ENCODE measurements around the gene SMAD6.

SMAD6 gene

GRCh38 chr15:66721501-66721937 is 19.5 kb downstream of the SMAD6 start:
- no peak for DNase-seq (ENCODE audit: low read depth)

- DNase-seq (ENCODE audit: low read depth): no peak
Measured at GRCh38 chr15:66721954-66722353, 19.9 kb downstream of the SMAD6 start.

DNA sequence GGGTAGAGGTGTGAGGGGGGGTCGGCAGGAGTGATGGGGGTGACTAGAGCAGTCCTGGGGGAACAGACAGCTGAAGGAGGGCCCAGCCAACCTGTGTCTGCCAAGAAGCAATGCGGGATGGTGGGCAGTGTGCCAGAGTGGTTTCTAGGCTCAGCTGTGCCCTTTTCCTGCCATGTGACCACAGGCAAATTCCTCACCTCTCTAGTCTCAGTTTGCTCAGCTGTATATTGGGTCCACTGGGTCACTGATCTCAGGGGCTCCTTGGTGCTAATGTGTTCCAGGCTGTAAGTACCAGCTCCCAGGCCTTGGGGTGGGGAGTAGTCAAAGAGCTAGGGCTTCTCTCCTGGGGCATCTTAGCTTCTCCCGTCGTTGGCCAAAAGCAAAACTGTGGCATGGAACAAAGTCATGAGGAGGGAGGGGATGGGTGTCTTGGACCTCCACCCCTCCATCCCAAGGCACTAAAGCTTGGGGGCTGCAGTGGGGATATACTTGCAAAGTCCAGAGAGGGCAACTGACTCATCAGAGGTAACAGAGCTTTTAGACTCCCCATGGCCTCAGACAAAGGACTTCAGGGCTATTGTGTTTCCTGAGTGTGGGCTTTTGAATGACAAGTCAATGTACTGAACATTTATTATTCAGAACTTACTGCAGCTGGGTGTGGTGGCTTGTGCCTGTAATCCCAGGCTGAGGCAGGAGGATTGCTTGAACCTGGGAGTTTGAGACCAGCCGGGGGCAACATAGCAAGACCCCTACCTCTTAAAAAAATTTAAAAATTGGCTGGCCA is 20.9 kb downstream of the SMAD6 start:
- DNase-seq (ENCODE audit: low read depth): no peak

DNA sequence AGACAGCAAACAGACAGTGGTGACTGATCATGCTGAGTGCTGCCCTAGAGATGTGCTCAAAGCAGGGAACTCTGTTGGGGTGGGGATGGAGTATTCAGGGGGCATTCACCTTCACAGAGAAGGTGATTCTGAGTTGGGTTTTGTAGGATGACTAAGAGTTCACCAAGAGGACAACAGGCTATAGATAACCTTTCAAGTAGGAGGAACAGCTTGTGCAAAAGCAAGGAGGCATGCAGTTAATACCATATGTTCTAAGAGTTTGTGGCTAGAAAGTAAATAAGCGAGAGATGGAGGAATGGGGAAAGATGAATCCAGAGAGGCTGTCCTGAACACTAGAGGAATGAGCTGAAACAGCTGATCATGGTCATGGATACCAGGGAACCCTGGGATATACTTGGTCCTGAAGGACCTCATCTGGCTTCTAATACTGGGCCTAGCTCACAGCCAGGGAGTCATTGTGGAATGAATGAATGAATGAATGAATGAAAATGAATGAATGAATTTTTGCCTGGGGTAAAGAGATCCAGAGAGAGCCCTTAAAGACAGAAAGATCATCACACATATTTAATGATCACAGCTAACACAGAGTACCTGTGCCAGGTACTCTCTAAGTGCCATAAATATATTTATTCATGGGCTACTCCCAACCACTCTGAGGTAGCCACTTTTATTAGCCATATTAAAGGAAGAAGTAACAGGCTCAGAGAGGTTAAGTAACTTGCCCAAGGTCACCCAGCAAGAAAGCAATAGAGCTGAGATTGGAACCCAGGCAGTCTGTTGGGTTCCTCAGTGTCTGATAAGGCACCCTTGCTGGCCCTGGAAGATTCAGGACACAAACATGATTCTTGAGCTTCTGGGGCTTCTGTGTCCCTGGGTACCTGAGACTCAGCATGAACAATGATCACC is 22.0 kb downstream of the SMAD6 start:
- DNase-seq (ENCODE audit: low read depth): no peak

DNA sequence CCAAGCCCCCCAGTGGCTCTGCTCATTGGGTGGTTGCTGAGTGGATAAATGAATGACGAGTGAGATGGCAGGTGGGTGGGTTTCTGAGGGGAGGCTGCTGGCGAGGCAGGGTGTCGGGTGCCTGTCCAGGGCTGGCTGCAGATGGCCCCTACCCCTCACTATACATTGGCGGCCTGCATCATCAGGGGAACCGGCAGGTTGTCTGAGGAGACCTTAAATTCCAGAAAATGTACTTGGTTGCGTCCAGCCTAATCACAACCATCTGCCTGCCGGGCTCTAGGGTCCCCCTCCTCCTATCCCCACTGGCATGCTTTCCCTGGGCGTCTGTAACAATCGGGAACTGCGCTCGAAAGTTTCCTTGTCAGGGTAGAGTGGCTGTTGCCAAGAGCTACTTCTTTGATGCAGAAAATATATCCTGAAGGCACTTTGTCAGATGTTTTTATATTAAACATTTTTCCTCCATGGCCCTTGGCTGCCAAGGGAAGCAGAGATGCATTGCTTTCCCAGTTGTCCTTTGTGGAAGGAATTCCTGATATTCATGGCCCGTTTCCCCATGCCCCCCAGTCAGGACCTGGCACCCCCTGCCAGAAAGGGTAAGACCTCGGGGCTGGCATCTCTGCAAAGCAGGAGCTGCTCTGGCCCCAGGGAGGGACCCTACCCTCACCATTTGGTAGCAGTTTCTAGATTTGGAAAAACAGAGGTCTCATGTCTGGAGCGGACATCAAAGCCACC is 22.9 kb downstream of the SMAD6 start:
- no peak for DNase-seq (ENCODE audit: low read depth)

GRCh38 chr15:66725464-66725785 is 23.4 kb downstream of the SMAD6 start:
- no peak for DNase-seq (ENCODE audit: low read depth)

- no peak for DNase-seq (ENCODE audit: low read depth)
Measured at GRCh38 chr15:66726386-66726785, 24.4 kb downstream of the SMAD6 start.

- DNase-seq (ENCODE audit: low read depth): no peak
Measured at GRCh38 chr15:66729331-66729951, 27.4 kb downstream of the SMAD6 start.

DNA sequence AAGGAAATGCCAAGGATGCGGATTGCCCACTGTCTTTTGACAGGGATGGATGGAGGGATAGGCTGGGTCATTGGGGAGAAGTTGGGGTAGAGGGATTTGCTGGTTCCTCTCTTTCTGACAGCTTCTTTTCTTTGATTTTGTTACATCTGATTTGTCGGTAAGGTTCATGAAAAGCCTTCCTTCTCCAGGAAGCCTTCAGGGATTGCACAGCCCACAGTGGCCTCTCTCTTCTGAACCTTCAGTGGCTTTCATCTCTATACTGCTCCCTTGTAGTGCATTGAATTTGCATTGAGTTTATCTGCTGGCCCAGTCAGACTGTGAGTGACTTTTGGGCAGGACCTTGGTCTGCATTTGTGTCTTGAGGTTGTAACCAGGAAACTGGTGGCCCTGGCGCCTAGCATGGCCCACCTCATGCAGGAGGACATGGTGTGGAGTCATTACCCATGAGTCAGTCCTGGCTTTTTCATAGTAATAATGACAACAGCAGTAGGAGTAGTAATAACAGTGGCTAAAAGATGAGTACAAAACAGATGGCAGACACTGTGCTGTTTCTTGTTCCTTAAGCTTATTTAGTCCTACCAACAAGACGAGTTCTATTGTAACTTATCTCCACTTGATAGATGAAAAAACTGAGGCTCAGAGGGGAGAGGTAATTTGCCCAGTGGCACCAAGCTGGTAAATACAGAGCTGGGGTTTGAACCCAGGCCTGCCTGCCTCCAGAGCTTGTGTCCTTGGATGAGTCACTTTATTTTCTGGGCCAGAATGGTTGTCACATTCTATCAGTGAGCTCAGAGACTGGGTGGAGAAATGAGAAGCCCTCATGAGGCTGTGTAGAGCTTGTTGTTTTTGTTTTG is 28.4 kb downstream of the SMAD6 start:
- DNase-seq (ENCODE audit: low read depth): no peak

DNA sequence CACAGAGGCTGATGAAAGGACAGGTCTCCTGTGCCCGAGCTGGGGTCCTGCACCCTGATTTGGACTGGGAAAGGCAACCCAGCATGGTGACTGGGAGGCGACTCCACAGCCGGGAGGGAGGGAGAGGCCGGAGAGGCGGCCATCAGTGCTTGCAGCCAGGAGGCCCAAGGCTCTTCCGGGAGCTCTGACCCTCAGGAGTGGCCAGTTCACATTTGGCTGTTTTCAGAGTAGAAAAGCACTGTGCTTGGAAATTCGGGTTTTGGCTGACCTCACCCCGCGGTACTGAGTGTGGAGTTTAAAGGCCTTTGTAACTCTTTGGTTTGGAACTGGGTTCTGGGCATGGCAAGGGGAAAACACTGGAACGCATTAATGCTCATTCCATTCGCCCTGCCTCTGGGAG is 31.9 kb downstream of the SMAD6 start:
- DNase-seq (ENCODE audit: low read depth): no peak

DNA sequence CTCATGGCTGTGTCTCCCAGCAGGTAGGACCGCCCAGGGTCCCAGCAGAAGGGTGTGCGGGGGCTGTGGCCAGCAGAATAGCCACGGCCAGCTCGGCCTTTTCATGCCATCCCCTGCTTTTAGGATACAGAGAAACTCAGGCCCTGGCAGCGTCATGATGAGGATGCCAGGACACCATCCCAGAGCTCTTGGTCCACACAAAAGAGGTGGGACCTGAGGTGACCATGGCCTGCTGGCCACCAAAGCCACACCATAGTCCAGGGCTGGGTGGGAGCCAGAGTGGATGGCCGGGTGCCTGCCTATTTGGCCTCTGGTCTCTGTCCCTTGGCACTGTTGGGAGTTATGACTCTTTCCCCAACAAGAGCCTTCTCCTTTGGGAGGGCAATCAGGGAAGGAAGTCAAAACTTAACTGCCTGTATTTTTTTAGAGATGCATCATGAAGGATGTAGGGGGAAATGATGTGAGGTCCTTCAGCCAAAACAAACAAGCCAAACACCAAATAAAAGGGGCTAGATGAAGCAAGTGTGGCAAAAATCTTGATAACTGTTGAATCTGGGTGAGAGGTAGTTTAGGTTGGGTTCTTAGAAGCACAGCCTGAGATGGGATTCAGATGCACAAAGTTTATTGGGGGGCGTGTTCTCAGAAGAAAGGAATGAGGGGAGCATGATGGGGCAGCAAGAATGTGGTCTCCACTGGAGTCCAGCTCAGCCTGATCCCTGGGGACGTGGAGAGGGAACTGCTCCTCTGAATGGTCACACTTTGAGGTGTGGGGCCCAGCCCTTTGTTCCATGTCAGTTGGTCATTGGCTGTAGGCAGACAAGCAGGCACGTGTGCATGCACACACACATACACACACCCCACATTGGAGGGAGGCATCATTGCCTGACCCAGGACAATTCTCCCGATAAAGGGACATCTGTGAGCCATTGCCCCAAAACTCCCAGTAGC is 33.2 kb downstream of the SMAD6 start:
- DNase-seq (ENCODE audit: low read depth): no peak

- no peak for DNase-seq (ENCODE audit: low read depth)
Measured at GRCh38 chr15:66735909-66736305, 33.9 kb downstream of the SMAD6 start.

DNA sequence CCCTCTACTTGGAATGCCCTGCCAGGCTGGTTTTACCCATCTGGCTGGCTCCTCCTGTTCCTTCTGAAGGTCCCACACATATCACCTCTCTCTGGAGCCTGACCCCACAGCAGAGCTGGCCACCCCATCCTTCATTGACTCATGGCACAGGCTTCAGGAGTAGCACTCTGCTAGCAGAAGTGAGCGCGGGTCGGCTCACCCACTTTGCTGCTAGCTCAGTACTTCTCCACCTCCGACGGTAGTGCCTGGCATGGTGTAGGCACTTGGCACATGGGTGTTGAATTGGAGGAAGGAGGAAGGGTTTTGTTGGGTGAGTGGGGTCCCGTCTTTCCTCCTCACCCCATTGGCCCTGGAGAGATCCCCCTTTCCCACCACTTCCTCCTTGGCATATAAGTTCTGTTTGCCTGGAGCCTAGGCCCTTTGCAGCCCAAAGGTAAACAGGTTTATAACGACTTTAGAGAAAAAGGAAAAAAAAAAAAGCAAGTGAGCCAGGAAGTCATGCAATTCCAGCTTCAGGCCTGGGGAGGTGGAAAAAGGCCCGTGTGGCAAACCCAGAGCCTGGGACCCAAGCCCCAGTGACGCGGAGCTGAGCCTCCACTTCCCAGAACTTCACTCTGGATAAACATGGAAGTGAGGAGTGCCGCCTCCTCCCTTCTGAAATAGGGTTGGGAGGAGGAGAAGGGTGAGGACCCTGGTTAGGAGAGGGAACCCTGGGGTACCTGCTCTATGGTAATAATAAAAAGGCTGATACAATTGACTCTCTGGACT is 35.4 kb downstream of the SMAD6 start:
- DNase-seq (ENCODE audit: low read depth): no peak

DNA sequence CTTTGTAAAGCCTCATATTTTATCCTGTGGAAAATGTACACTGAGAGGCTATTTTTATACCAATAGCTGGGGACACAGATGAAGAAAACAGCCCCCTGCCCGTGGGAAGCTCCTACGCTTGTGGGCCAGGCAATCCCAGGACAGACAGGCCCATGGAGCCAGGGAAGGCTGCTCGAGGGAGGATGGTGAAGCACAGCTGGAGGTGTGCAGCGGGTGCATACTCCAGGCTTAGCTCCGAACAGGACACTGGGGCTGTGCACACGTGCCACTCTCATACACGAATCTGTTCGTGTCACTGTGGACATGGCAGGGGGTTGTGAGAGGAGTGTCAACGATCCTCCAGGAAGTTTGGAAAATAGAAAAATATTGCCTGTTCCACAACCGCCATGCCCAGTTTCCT is 36.1 kb downstream of the SMAD6 start:
- DNase-seq (ENCODE audit: low read depth): no peak

DNA sequence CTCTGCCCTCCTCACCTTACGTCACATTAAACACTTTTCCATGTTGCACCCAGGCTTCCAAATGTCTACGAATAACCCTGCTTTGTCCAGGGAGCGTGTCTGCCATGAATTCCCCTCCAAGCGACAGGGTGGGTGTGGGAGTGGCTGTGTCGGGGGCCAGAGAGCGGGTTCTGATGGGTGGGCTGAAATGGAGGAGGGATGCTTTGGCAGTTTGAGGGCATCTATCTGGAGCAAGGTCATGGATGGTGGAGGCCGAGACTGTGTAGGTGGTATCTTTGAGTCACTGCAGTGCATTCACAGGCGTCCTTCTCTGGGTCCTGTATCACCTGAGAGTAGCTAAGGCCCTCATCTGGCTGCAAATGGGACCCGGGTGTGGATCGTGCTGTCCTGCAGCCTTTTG is 36.6 kb downstream of the SMAD6 start:
- no peak for DNase-seq (ENCODE audit: low read depth)

DNA sequence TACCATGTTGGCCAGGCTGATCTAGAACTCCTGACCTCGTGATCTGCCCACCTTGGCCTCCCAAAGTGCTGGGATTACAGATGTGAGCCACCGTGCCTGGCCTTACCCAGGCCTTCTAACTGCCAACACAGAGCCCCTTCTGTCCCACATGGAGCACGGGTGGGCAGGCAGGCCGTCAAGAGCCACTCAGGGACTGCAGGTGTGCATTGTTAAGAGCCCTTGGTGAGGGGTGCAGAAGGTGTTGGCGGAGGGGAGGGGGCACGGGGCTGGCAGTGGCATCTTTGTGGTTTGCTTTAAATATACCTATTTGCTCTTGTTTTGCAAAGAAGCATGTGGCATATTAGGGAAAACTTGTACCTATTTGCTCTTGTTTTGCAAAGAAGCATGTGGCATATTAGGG is 37.3 kb downstream of the SMAD6 start:
- no peak for DNase-seq (ENCODE audit: low read depth)

DNA sequence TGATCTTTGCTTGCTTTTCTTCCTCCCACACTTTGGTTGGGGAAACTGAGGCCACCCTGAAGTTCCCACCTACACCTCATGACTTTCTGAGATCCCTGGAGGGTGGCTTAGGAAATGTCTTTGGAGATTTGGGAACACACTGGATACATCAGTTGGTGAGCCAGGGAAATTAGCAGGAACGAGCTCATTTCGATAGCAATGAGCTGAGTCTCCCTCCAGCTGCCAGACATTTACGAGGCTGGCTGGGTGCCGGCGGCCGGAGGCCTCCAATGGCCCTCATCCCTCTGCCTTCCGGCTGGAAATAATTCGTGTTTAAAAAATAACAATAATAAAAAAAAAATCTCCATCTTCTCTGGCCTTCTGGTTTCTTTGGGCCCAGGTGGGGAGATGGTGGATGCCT is 38.8 kb downstream of the SMAD6 start:
- DNase-seq (ENCODE audit: low read depth): no peak

GRCh38 chr15:66741646-66742045 is 39.6 kb downstream of the SMAD6 start:
- DNase-seq (ENCODE audit: low read depth): no peak

DNA sequence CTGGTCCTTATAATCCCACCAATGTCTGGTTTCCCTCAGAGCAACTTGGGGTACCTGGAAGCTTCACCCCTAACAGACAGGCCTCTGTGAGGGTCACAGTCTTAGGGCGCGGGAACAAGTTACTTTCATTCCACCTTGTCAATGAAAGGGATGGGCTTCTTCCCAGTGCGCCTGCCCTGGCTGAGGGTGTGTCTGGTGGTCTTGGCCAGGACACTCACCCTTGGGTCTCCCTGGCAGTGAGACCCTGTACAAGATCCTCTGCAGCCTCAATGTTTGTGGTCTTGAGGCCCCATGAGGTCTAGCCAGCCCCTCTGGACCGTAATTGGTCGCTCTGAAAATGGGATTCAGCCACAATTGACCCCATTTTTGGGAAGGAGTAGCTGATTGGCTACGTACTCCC is 40.2 kb downstream of the SMAD6 start:
- no peak for DNase-seq (ENCODE audit: low read depth)
